Endodermal cell (in vitro differentiated cells): ENCODE measurements around the gene CFAP74. TPM values are rescaled to one million over a fixed set of nuclear protein-coding genes. Genes with fewer than 3 reads are reported as not detected.

ENCODE experiments used
- DNase-seq: peaks from one replicate; pipeline ENCODE4 v3.0.0-alpha.2; 2017
- H3K27ac ChIP-seq: 2 replicates; pipeline ENCODE4 v1.5.1; 2013; ENCODE audit warnings: mild to moderate bottlenecking, low read depth, low read length, moderate library complexity
- H3K27me3 ChIP-seq: 2 replicates; pipeline ENCODE4 v1.6.1; 2013; ENCODE audit warnings: mild to moderate bottlenecking, low read length, moderate library complexity; ENCODE audit not compliant: insufficient read depth, control insufficient read depth, poor library complexity, severe bottlenecking
- H3K36me3 ChIP-seq: 2 replicates; pipeline ENCODE4 v1.7.0; 2013; ENCODE audit warnings: mild to moderate bottlenecking, low read length, moderate library complexity; ENCODE audit not compliant: control insufficient read depth, insufficient read depth
- H3K4me1 ChIP-seq: one replicate; pipeline ENCODE4 v1.7.0; 2013; ENCODE audit warnings: low read length; ENCODE audit not compliant: control insufficient read depth, insufficient read depth
- H3K4me3 ChIP-seq: 2 replicates; pipeline ENCODE4 v1.5.1; 2013; ENCODE audit warnings: mild to moderate bottlenecking, low read length, moderate library complexity
- H3K9ac ChIP-seq: 2 replicates; pipeline ENCODE4 v1.6.1; 2013; ENCODE audit warnings: mild to moderate bottlenecking, low read length, moderate library complexity; ENCODE audit not compliant: poor library complexity, severe bottlenecking; ENCODE audit errors: extremely low read depth
- H3K9me3 ChIP-seq: 2 replicates; pipeline ENCODE4 v1.6.1; 2013; ENCODE audit warnings: mild to moderate bottlenecking, low read length, moderate library complexity; ENCODE audit not compliant: control insufficient read depth
- H3K27ac Mint-ChIP-seq: 2 replicates; pipeline ENCODE4 v1.8.0; 2020; ENCODE audit warnings: mixed read lengths
- H3K27me3 Mint-ChIP-seq: 2 replicates; pipeline ENCODE4 v1.8.0; 2021; ENCODE audit warnings: mild to moderate bottlenecking, mixed read lengths; ENCODE audit not compliant: insufficient read depth
- H3K36me3 Mint-ChIP-seq: 2 replicates; pipeline ENCODE4 v1.8.0; 2020; ENCODE audit warnings: low read depth, mixed read lengths
- H3K4me1 Mint-ChIP-seq: 2 replicates; pipeline ENCODE4 v1.8.0; 2020; ENCODE audit warnings: mixed read lengths
- H3K4me3 Mint-ChIP-seq: 2 replicates; pipeline ENCODE4 v1.8.0; 2020; ENCODE audit warnings: mild to moderate bottlenecking, moderate library complexity, mixed read lengths
- H3K9me3 Mint-ChIP-seq: 2 replicates; pipeline ENCODE4 v1.8.0; 2020; ENCODE audit warnings: mild to moderate bottlenecking, mixed read lengths
- WGBS, 2 experiments: methylation state at CpG; one replicate each; pipeline versions ENCODE4 v1.1.5 to v1.1.7; 2013; ENCODE audit warnings: missing lambda C conversion rate in 2 of 2, mixed read lengths in 1 of 2; ENCODE audit not compliant: insufficient coverage in 1 of 2, insufficient read length in 1 of 2; 5-methylcytosine and 5-hydroxymethylcytosine counted together
- total RNA-seq, 2 donors: library from RNA; stranded (reverse); fragmentation: NEBNext Ultra II Directional in 1 of 2; extraction: Animal tissue kit (Norgen Biotek cat#: 25700) in 1 of 2; gene quantifications; 2 replicates in 1 of 2; 3 replicates in 1 of 2; pipeline ENCODE4 v1.2.1, GENCODE V29; 2021
- TF ChIP-seq, protein P1 (sequence below): fragments of 200-600 bp; sonication (generic); conservative IDR thresholded peaks from 2 replicates; pipeline ENCODE4 v1.5.0; 2021; ENCODE audit warnings: antibody characterized with exemption, mild to moderate bottlenecking

The CFAP74 gene
- total RNA-seq, 2 donors from 2014 or later: 0.58 to 0.75 TPM

DNA sequence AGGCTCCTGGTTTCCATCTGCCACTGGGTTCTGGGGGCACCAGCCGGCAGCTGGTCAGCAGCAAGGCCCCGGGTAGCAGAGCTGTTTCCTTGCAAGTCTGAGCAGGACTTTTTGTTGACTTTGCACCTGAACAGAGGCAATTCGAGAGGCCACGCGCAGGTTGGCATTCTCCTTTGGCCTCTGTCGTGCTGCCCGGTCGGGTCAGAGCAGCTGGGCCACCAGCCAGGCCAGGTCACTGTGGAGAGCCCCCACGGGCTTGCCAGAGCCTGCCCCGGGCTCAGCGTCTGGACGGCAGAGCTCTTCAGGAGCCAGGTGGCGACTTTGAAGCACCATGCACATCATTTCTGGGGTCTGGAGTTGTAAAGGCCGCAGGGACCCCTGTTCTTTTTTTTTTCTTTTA lies 56.1 kb downstream of the CFAP74 start:
- TF ChIP-seq, protein P1, sequence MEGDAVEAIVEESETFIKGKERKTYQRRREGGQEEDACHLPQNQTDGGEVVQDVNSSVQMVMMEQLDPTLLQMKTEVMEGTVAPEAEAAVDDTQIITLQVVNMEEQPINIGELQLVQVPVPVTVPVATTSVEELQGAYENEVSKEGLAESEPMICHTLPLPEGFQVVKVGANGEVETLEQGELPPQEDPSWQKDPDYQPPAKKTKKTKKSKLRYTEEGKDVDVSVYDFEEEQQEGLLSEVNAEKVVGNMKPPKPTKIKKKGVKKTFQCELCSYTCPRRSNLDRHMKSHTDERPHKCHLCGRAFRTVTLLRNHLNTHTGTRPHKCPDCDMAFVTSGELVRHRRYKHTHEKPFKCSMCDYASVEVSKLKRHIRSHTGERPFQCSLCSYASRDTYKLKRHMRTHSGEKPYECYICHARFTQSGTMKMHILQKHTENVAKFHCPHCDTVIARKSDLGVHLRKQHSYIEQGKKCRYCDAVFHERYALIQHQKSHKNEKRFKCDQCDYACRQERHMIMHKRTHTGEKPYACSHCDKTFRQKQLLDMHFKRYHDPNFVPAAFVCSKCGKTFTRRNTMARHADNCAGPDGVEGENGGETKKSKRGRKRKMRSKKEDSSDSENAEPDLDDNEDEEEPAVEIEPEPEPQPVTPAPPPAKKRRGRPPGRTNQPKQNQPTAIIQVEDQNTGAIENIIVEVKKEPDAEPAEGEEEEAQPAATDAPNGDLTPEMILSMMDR: no peak
- H3K36me3 ChIP-seq: no peaks in the 10 kb centered on the region
- no peak overlapping the region for H3K4me3 ChIP-seq
- Mint-ChIP-seq H3K27ac (no peak overlapping the region), H3K4me3 (no peak overlapping the region), H3K4me1 (peaks cover 2% of the 10 kb centered on the region), H3K36me3 (no peaks in the 10 kb centered on the region), H3K27me3 (peaks cover 2% of the 10 kb centered on the region), H3K9me3 (peaks cover 4% of the 10 kb centered on the region)
- no peaks in the 10 kb centered on the region for H3K4me1 ChIP-seq
- no peak overlapping the region for H3K9ac ChIP-seq
- no peak overlapping the region for H3K27ac ChIP-seq
- DNase-seq: no peak
- H3K9me3 ChIP-seq: no peaks in the 10 kb centered on the region
- 85% methylated on average over 13 to 14 of the region's 14 CpGs for WGBS, 2 experiments
- H3K27me3 ChIP-seq: no peaks in the 10 kb centered on the region

DNA sequence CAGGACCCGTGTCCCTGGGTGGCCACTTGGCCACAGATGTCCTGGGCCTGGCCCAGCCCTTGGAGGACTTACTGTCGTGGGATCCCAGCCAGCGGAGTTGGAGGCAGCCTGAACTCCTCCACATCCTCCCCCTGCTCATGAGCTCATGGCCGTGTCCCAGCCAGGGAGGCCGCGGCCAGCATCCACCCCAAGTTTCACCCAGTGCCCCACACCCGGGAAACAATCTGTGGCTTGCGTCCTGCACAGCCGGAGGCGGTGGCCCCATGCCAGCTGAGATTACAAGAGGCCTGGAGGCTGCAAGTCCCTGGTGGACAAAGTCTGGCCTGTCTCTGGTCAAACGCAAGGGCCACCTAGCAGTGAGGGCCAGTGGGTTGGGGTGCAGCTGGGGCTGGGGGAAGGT lies 57.0 kb downstream of the CFAP74 start:
- no peak for DNase-seq
- peaks cover 2% of the 10 kb centered on the region for H3K27me3 Mint-ChIP-seq

DNA sequence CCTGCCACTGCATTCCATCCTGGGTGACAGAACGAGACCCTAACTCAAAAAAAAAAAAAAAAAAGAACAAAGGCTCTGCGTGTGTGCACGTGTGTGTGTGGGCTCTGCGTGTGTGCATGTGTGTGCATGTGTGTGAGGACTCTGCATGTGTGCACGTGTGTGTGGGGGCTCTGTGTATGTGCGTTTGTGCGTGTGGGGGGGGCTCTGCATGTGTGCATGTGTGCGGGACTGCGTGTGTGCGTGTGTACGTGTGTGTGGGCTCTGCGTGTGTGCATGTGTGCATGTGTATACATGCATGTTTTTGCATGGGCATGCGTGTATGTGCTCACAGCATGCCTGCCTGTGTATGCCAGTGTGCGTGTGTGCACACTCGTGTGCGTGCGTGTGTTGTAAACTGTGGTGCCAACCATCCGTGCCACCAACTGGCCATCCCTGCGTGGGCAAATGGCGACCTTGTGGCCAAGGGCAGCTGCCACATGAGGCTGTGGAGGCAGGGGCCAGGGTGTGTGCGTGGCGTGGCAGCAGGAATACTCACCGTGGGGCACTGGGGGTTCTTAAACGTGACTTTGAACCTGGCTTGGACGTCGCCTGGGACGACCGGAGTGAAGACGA lies 57.7 kb downstream of the CFAP74 start:
- H3K27me3 ChIP-seq: no peaks in the 10 kb centered on the region
- H3K9me3 Mint-ChIP-seq: peaks cover 3% of the 10 kb centered on the region
- H3K4me3 Mint-ChIP-seq: no peak overlapping the region
- peaks cover 2% of the 10 kb centered on the region for H3K27me3 Mint-ChIP-seq
- H3K4me3 ChIP-seq: no peak overlapping the region
- 91 to 93% methylated on average over 25 to 29 of the region's 29 CpGs for WGBS, 2 experiments
- H3K27ac ChIP-seq: no peak overlapping the region
- DNase-seq: no peak
- peaks cover 2% of the 10 kb centered on the region for H3K4me1 Mint-ChIP-seq
- no peaks in the 10 kb centered on the region for H3K36me3 Mint-ChIP-seq
- H3K9me3 ChIP-seq: no peaks in the 10 kb centered on the region
- no peaks in the 10 kb centered on the region for H3K36me3 ChIP-seq
- no peak overlapping the region for H3K27ac Mint-ChIP-seq
- no peak overlapping the region for H3K9ac ChIP-seq
- TF ChIP-seq, protein P1: no peak
- H3K4me1 ChIP-seq: no peaks in the 10 kb centered on the region

More for the DNA sequence above, 57.0 kb downstream of the CFAP74 start:
- WGBS, 2 experiments: 81 to 84% methylated on average over 9 to 11 of the region's 11 CpGs
- Mint-ChIP-seq H3K9me3 (peaks cover 4% of the 10 kb centered on the region), H3K4me3 (no peak overlapping the region), H3K27ac (no peak overlapping the region), H3K4me1 (peaks cover 2% of the 10 kb centered on the region), H3K36me3 (no peaks in the 10 kb centered on the region)
- Histone ChIP-seq H3K27me3 (no peaks in the 10 kb centered on the region), H3K4me1 (no peaks in the 10 kb centered on the region), H3K36me3 (no peaks in the 10 kb centered on the region), H3K9ac (no peak overlapping the region), H3K27ac (no peak overlapping the region), H3K9me3 (no peaks in the 10 kb centered on the region), H3K4me3 (no peak overlapping the region)
- TF ChIP-seq, protein P1: no peak
